Loucy (cell line): ENCODE measurements around the gene SCAANT1.

Experiments
- H2AFZ ChIP-seq: fragments of 200-600 bp; sonication (generic); 2 replicates; pipeline ENCODE4 v1.6.0; 2016; ENCODE audit warnings: antibody characterized with exemption, mild to moderate bottlenecking, low read length, moderate library complexity
- H3F3A ChIP-seq: fragments of 200-600 bp; 2 replicates; pipeline ENCODE4 v1.6.0; 2016; ENCODE audit warnings: antibody characterized with exemption, low read depth, mild to moderate bottlenecking
- H3K27me3 ChIP-seq: fragments of 200-600 bp; sonication (generic); 2 replicates; pipeline ENCODE4 v1.6.1; 2014; ENCODE audit warnings: low read length, mild to moderate bottlenecking; ENCODE audit not compliant: insufficient read depth, poor library complexity, severe bottlenecking
- H3K36me3 ChIP-seq: fragments of 200-600 bp; sonication (generic); 2 replicates; pipeline ENCODE4 v1.6.1; 2016; ENCODE audit warnings: low read length; ENCODE audit not compliant: insufficient read depth
- H3K4me1 ChIP-seq: fragments of 200-600 bp; sonication (generic); 2 replicates; pipeline ENCODE4 v1.5.1; 2014; ENCODE audit warnings: low read length, mild to moderate bottlenecking; ENCODE audit not compliant: insufficient read depth, poor library complexity, severe bottlenecking
- H3K4me2 ChIP-seq: fragments of 200-600 bp; sonication (generic); 2 replicates; pipeline ENCODE4 v1.6.0; 2014; ENCODE audit warnings: antibody characterized with exemption, low read length, low read depth, mild to moderate bottlenecking; ENCODE audit not compliant: poor library complexity, severe bottlenecking
- H3K4me3 ChIP-seq: fragments of 200-600 bp; sonication (generic); 2 replicates; pipeline ENCODE4 v1.5.1; 2014; ENCODE audit warnings: low read length, mild to moderate bottlenecking, mixed read lengths; ENCODE audit not compliant: poor library complexity, severe bottlenecking
- H3K79me2 ChIP-seq: fragments of 200-600 bp; sonication (generic); 2 replicates; pipeline ENCODE4 v1.6.1; 2014; ENCODE audit warnings: low read length; ENCODE audit not compliant: insufficient read depth
- H3K9ac ChIP-seq: fragments of 200-600 bp; sonication (generic); 2 replicates; pipeline ENCODE4 v1.6.0; 2014; ENCODE audit warnings: mild to moderate bottlenecking, low read depth, low read length, moderate library complexity; ENCODE audit not compliant: poor library complexity, severe bottlenecking
- H3K9me2 ChIP-seq: fragments of 200-600 bp; sonication (generic); replicated peaks from 2 replicates; pipeline ENCODE4 v1.6.1; 2016; ENCODE audit warnings: low read depth, low read length, mixed read lengths
- H3K9me3 ChIP-seq: fragments of 200-600 bp; sonication (generic); 2 replicates; pipeline ENCODE4 v1.6.1; 2014; ENCODE audit warnings: mild to moderate bottlenecking, antibody characterized with exemption, low read length, low read depth; ENCODE audit not compliant: insufficient read depth
- H4K20me1 ChIP-seq: fragments of 200-600 bp; sonication (generic); 2 replicates; pipeline ENCODE4 v1.6.0; 2014; ENCODE audit warnings: antibody characterized with exemption, low read length, mild to moderate bottlenecking; ENCODE audit not compliant: insufficient read depth, poor library complexity, severe bottlenecking
- CTCF ChIP-seq: fragments of 200-600 bp; sonication (generic); conservative IDR thresholded peaks from 2 replicates; pipeline ENCODE4 v1.5.1; 2014; ENCODE audit warnings: mild to moderate bottlenecking, antibody characterized with exemption, low read length
- EZH2phosphoT487 ChIP-seq: fragments of 200-600 bp; IDR thresholded peaks from 2 replicates; pipeline ENCODE4 v1.6.1; 2018; ENCODE audit warnings: antibody characterized with exemption, mild to moderate bottlenecking, moderate library complexity, borderline replicate concordance

SCAANT1 gene

GRCh38 chr3:63892773-63893352, 19.3 kb downstream of the SCAANT1 start:
- Histone ChIP-seq H3K9me3 (no peaks in the 10 kb centered on the region), H3K27me3 (no peaks in the 10 kb centered on the region), H3K4me2 (no peak overlapping the region), H2AFZ (no peak overlapping the region), H4K20me1 (peaks cover 24% of the 10 kb centered on the region), H3K9me2 (no peaks in the 10 kb centered on the region), H3F3A (no peaks in the 10 kb centered on the region), H3K4me1 (peaks cover 3% of the 10 kb centered on the region), H3K36me3 (no peaks in the 10 kb centered on the region), H3K9ac (no peak overlapping the region), H3K79me2 (peaks cover 86% of the 10 kb centered on the region), H3K4me3 (no peak overlapping the region)
- TF ChIP-seq CTCF = no peak
- no peak for TF ChIP-seq EZH2phosphoT487

GRCh38 chr3:63891518-63891917, 20.7 kb downstream of the SCAANT1 start:
- Histone ChIP-seq H3K4me3 (no peak overlapping the region), H3K9ac (no peak overlapping the region), H3K79me2 (peaks cover 84% of the 10 kb centered on the region), H3K9me2 (no peaks in the 10 kb centered on the region), H3K4me1 (peaks cover 3% of the 10 kb centered on the region), H2AFZ (no peak overlapping the region), H3K36me3 (no peaks in the 10 kb centered on the region), H3K9me3 (no peaks in the 10 kb centered on the region), H3K27me3 (no peaks in the 10 kb centered on the region), H3F3A (no peaks in the 10 kb centered on the region), H4K20me1 (peaks cover 28% of the 10 kb centered on the region), H3K4me2 (no peak overlapping the region)
- TF ChIP-seq EZH2phosphoT487 (no peak), CTCF (no peak)

GRCh38 chr3:63886858-63887257, 25.3 kb downstream of the SCAANT1 start:
- Histone ChIP-seq H3K4me1 (no peaks in the 10 kb centered on the region), H3K4me3 (no peak overlapping the region), H3K27me3 (no peaks in the 10 kb centered on the region), H2AFZ (no peak overlapping the region), H3K9me2 (no peaks in the 10 kb centered on the region), H3K36me3 (no peaks in the 10 kb centered on the region), H3K9ac (no peak overlapping the region), H3K9me3 (no peaks in the 10 kb centered on the region), H3F3A (no peaks in the 10 kb centered on the region), H3K79me2 (peaks cover 80% of the 10 kb centered on the region), H4K20me1 (peaks cover 34% of the 10 kb centered on the region), H3K4me2 (no peak overlapping the region)
- TF ChIP-seq EZH2phosphoT487 (no peak), CTCF (no peak)
